WTC11 (cell line): ENCODE data around the gene AGAP1. TPM values are rescaled to one million over a fixed set of nuclear protein-coding genes. Genes with fewer than 3 reads are reported as not detected.

ENCODE experiments used
- ATAC-seq: fragments of 200-7000 bp; cut with Tn5 transposase; 2 replicates; pipeline ENCODE4 v1.10.0; 2021; ENCODE audit warnings: mild to moderate bottlenecking, moderate library complexity
- CTCF ChIA-PET: fragments of 300-600 bp; sonication (Branson Sonifier 250); formaldehyde crosslinking; loops from one replicate; lab custom pipeline; 2021; ENCODE audit warnings: antibody characterized with exemption; lab: Charles Lee
- POLR2A ChIA-PET: fragments of 350-600 bp; sonication (Branson Sonifier 250); formaldehyde crosslinking; loops from one replicate; lab custom pipeline; 2021; ENCODE audit warnings: antibody characterized with exemption; lab: Charles Lee
- DNase-seq: peaks from one replicate; pipeline ENCODE4 v3.0.0; 2021; ENCODE audit warnings: low spot score
- H3K27ac Mint-ChIP-seq: 2 replicates; pipeline ENCODE4 v1.8.0; 2021; ENCODE audit warnings: mixed read lengths
- H3K27me3 Mint-ChIP-seq: 2 replicates; pipeline ENCODE4 v1.8.0; 2021; ENCODE audit warnings: low read depth, mild to moderate bottlenecking, moderate library complexity, mixed read lengths
- H3K36me3 Mint-ChIP-seq: 2 replicates; pipeline ENCODE4 v1.8.0; 2021; ENCODE audit warnings: mixed read lengths
- H3K4me1 Mint-ChIP-seq: 2 replicates; pipeline ENCODE4 v1.8.0; 2022; ENCODE audit warnings: mixed read lengths
- H3K4me3 Mint-ChIP-seq: 2 replicates; pipeline ENCODE4 v1.8.0; 2021; ENCODE audit warnings: mild to moderate bottlenecking, moderate library complexity, mixed read lengths
- H3K9me3 Mint-ChIP-seq: 2 replicates; pipeline ENCODE4 v1.8.0; 2021; ENCODE audit warnings: mixed read lengths
- ATF2 ChIP-seq: sonication (generic); formaldehyde crosslinking; IDR thresholded peaks from 2 replicates; pipeline ENCODE4 v1.8.1; 2022; ENCODE audit warnings: low read depth, missing genetic modification reagents, borderline replicate concordance
- MXD4 ChIP-seq: fragments of 250-450 bp; sonication (Bioruptor Pico); IDR thresholded peaks from 2 replicates; pipeline ENCODE4 v1.8.0; 2021; ENCODE audit warnings: mild to moderate bottlenecking, moderate library complexity, borderline replicate concordance
- NFATC4 ChIP-seq: fragments of 250-450 bp; sonication (Bioruptor Pico); IDR thresholded peaks from 2 replicates; pipeline ENCODE4 v1.9.0; 2021; ENCODE audit warnings: mild to moderate bottlenecking
- NFYB ChIP-seq: sonication (generic); formaldehyde crosslinking; conservative IDR thresholded peaks from 2 replicates; pipeline ENCODE4 v1.8.0; 2022; ENCODE audit warnings: low read depth, missing genetic modification reagents
- RELA ChIP-seq: sonication (generic); formaldehyde crosslinking; IDR thresholded peaks from 2 replicates; pipeline ENCODE4 v1.8.1; 2022; ENCODE audit warnings: missing genetic modification reagents, mild to moderate bottlenecking, borderline replicate concordance
- RORB ChIP-seq: fragments of 250-450 bp; sonication (Bioruptor Pico); IDR thresholded peaks from 2 replicates; pipeline ENCODE4 v1.9.0; 2021; ENCODE audit warnings: mild to moderate bottlenecking
- TEAD4 ChIP-seq: sonication (generic); formaldehyde crosslinking; IDR thresholded peaks from 2 replicates; pipeline ENCODE4 v1.8.0; 2022; ENCODE audit warnings: mild to moderate bottlenecking, missing genetic modification reagents
- ZNF263 ChIP-seq: sonication (generic); formaldehyde crosslinking; IDR thresholded peaks from 2 replicates; pipeline ENCODE4 v1.8.1; 2022; ENCODE audit warnings: low read depth, mild to moderate bottlenecking, moderate library complexity, missing genetic modification reagents
- ZNF512 ChIP-seq: sonication (generic); formaldehyde crosslinking; IDR thresholded peaks from 2 replicates; pipeline ENCODE4 v1.8.1; 2022; ENCODE audit warnings: missing genetic modification reagents, borderline replicate concordance
- ZSCAN18 ChIP-seq: fragments of 250-450 bp; sonication (Bioruptor Pico); IDR thresholded peaks from 2 replicates; pipeline ENCODE4 v2.1.2; 2022; ENCODE audit warnings: mild to moderate bottlenecking, moderate library complexity
- total RNA-seq: library from RNA; stranded (reverse); gene quantifications from 3 replicates; pipeline ENCODE4 v1.2.3, GENCODE V29; 2021
- TF ChIP-seq, protein P1 (sequence below): sonication (generic); formaldehyde crosslinking; IDR thresholded peaks from 2 replicates; pipeline ENCODE4 v1.8.1; 2023; ENCODE audit warnings: mild to moderate bottlenecking, moderate library complexity, missing genetic modification reagents
- TF ChIP-seq, protein P2 (sequence below): sonication (generic); formaldehyde crosslinking; conservative IDR thresholded peaks from 2 replicates; pipeline ENCODE4 v1.8.1; 2022; ENCODE audit warnings: mild to moderate bottlenecking, missing genetic modification reagents
- TF ChIP-seq, protein P3 (sequence below): sonication (generic); formaldehyde crosslinking; IDR thresholded peaks from 2 replicates; pipeline ENCODE4 v1.8.0; 2022; ENCODE audit warnings: missing genetic modification reagents
- TF ChIP-seq, protein P4 (sequence below): sonication (generic); formaldehyde crosslinking; IDR thresholded peaks from 2 replicates; pipeline ENCODE4 v1.8.0; 2022; ENCODE audit warnings: mild to moderate bottlenecking, missing genetic modification reagents
- TF ChIP-seq, protein P5 (sequence below): sonication (generic); formaldehyde crosslinking; IDR thresholded peaks from 2 replicates; pipeline ENCODE4 v1.8.0; 2022; ENCODE audit warnings: mild to moderate bottlenecking, missing genetic modification reagents

AGAP1 gene
- total RNA-seq, 1 experiment from 2014 or later: 49.3 TPM

GRCh38 chr2:235630718-235631296, 137.0 kb downstream of the AGAP1 start:
- Mint-ChIP-seq H3K9me3 (no peaks in the 10 kb centered on the region), H3K27me3 (no peaks in the 10 kb centered on the region), H3K4me3 (no peak overlapping the region), H3K4me1 (peaks cover 38% of the 10 kb centered on the region), H3K36me3 (no peaks in the 10 kb centered on the region), H3K27ac (no peak overlapping the region)
- no peak for DNase-seq
- no peak for ATAC-seq
- CTCF ChIA-PET: no interaction called here
- POLR2A ChIA-PET: no interaction called here
- TF ChIP-seq, protein P1, sequence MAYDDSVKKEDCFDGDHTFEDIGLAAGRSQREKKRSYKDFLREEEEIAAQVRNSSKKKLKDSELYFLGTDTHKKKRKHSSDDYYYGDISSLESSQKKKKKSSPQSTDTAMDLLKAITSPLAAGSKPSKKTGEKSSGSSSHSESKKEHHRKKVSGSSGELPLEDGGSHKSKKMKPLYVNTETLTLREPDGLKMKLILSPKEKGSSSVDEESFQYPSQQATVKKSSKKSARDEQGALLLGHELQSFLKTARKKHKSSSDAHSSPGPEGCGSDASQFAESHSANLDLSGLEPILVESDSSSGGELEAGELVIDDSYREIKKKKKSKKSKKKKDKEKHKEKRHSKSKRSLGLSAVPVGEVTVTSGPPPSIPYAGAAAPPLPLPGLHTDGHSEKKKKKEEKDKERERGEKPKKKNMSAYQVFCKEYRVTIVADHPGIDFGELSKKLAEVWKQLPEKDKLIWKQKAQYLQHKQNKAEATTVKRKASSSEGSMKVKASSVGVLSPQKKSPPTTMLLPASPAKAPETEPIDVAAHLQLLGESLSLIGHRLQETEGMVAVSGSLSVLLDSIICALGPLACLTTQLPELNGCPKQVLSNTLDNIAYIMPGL (CRISPR knock-in tag): no peak
- TF ChIP-seq NFYB (no peak), NFATC4 (no peak), ZNF512 (no peak), RORB (CRISPR knock-in tag) (no peak), RELA (CRISPR knock-in tag) (no peak), ATF2 (no peak), ZNF263 (CRISPR knock-in tag) (no peak), ZSCAN18 (no peak), MXD4 (no peak), TEAD4 (CRISPR knock-in tag) (no peak)
- TF ChIP-seq, protein P2, sequence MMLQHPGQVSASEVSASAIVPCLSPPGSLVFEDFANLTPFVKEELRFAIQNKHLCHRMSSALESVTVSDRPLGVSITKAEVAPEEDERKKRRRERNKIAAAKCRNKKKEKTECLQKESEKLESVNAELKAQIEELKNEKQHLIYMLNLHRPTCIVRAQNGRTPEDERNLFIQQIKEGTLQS (CRISPR knock-in tag): no peak
- TF ChIP-seq, protein P3, sequence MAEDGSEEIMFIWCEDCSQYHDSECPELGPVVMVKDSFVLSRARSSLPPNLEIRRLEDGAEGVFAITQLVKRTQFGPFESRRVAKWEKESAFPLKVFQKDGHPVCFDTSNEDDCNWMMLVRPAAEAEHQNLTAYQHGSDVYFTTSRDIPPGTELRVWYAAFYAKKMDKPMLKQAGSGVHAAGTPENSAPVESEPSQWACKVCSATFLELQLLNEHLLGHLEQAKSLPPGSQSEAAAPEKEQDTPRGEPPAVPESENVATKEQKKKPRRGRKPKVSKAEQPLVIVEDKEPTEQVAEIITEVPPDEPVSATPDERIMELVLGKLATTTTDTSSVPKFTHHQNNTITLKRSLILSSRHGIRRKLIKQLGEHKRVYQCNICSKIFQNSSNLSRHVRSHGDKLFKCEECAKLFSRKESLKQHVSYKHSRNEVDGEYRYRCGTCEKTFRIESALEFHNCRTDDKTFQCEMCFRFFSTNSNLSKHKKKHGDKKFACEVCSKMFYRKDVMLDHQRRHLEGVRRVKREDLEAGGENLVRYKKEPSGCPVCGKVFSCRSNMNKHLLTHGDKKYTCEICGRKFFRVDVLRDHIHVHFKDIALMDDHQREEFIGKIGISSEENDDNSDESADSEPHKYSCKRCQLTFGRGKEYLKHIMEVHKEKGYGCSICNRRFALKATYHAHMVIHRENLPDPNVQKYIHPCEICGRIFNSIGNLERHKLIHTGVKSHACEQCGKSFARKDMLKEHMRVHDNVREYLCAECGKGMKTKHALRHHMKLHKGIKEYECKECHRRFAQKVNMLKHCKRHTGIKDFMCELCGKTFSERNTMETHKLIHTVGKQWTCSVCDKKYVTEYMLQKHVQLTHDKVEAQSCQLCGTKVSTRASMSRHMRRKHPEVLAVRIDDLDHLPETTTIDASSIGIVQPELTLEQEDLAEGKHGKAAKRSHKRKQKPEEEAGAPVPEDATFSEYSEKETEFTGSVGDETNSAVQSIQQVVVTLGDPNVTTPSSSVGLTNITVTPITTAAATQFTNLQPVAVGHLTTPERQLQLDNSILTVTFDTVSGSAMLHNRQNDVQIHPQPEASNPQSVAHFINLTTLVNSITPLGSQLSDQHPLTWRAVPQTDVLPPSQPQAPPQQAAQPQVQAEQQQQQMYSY (CRISPR knock-in tag): no peak
- TF ChIP-seq, protein P4, sequence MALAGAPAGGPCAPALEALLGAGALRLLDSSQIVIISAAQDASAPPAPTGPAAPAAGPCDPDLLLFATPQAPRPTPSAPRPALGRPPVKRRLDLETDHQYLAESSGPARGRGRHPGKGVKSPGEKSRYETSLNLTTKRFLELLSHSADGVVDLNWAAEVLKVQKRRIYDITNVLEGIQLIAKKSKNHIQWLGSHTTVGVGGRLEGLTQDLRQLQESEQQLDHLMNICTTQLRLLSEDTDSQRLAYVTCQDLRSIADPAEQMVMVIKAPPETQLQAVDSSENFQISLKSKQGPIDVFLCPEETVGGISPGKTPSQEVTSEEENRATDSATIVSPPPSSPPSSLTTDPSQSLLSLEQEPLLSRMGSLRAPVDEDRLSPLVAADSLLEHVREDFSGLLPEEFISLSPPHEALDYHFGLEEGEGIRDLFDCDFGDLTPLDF (CRISPR knock-in tag): no peak
- TF ChIP-seq, protein P5, sequence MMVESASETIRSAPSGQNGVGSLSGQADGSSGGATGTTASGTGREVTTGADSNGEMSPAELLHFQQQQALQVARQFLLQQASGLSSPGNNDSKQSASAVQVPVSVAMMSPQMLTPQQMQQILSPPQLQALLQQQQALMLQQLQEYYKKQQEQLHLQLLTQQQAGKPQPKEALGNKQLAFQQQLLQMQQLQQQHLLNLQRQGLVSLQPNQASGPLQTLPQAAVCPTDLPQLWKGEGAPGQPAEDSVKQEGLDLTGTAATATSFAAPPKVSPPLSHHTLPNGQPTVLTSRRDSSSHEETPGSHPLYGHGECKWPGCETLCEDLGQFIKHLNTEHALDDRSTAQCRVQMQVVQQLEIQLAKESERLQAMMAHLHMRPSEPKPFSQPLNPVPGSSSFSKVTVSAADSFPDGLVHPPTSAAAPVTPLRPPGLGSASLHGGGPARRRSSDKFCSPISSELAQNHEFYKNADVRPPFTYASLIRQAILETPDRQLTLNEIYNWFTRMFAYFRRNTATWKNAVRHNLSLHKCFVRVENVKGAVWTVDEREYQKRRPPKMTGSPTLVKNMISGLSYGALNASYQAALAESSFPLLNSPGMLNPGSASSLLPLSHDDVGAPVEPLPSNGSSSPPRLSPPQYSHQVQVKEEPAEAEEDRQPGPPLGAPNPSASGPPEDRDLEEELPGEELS: no peak
